Stimulated activated naive CD8-positive, alpha-beta T cell treated with anti-CD3 and anti-CD28 coated beads, Interleukin-15, Interleukin-2, amounts not matched to agents 100 ng/mL and 50 ng/mL, for 24 hours (primary cell): ENCODE results near the gene GATA5.
"Not testable (repeated sequence)": the region's sequence is repeated elsewhere in the genome, so short reads cannot be mapped to it uniquely, and the experiment has no call there.

ENCODE experiments used
- H3K27ac Mint-ChIP-seq: one replicate; pipeline ENCODE4 v1.8.0; 2021; ENCODE audit warnings: mild to moderate bottlenecking, mixed read lengths
- H3K27me3 Mint-ChIP-seq: one replicate; pipeline ENCODE4 v1.8.0; 2021; ENCODE audit warnings: mixed read lengths
- H3K36me3 Mint-ChIP-seq: one replicate; pipeline ENCODE4 v1.8.0; 2021; ENCODE audit warnings: low read depth, mixed read lengths
- H3K4me1 Mint-ChIP-seq: one replicate; pipeline ENCODE4 v1.8.0; 2021; ENCODE audit warnings: low read depth, mixed read lengths
- H3K4me3 Mint-ChIP-seq: one replicate; pipeline ENCODE4 v1.8.0; 2021; ENCODE audit warnings: mild to moderate bottlenecking, mixed read lengths
- H3K9me3 Mint-ChIP-seq: one replicate; pipeline ENCODE4 v1.8.0; 2021; ENCODE audit warnings: mixed read lengths

GATA5 gene

GRCh38 chr20:62496568-62497218 lies 20.9 kb upstream of the GATA5 start:
- H3K4me1 Mint-ChIP-seq = peaks cover 20% of the 10 kb centered on the region
- H3K4me3 Mint-ChIP-seq = no peak overlapping the region
- H3K27ac Mint-ChIP-seq = no peak overlapping the region
- H3K9me3 Mint-ChIP-seq = no peaks in the 10 kb centered on the region
- H3K36me3 Mint-ChIP-seq = no peaks in the 10 kb centered on the region
- peaks cover 3% of the 10 kb centered on the region for H3K27me3 Mint-ChIP-seq

- no peaks in the 10 kb centered on the region for H3K9me3 Mint-ChIP-seq
- H3K4me3 Mint-ChIP-seq = no peak overlapping the region
Observed at GRCh38 chr20:62495749-62496567, 20.2 kb upstream of the GATA5 start.

GRCh38 chr20:62494980-62495748 lies 19.4 kb upstream of the GATA5 start:
- H3K36me3 Mint-ChIP-seq = no peaks in the 10 kb centered on the region
- H3K4me1 Mint-ChIP-seq = peaks cover 5% of the 10 kb centered on the region
- H3K27me3 Mint-ChIP-seq = peaks cover 3% of the 10 kb centered on the region
- H3K27ac Mint-ChIP-seq = no peak overlapping the region
- no peak overlapping the region for H3K4me3 Mint-ChIP-seq
- no peaks in the 10 kb centered on the region for H3K9me3 Mint-ChIP-seq

More at GRCh38 chr20:62495749-62496567, 20.2 kb upstream of the GATA5 start:
- Mint-ChIP-seq H3K36me3 (no peaks in the 10 kb centered on the region), H3K27me3 (peaks cover 3% of the 10 kb centered on the region), H3K27ac (no peak overlapping the region), H3K4me1 (peaks cover 13% of the 10 kb centered on the region)

GRCh38 chr20:62494537-62494936 lies 18.7 kb upstream of the GATA5 start:
- no peaks in the 10 kb centered on the region for H3K36me3 Mint-ChIP-seq
- no peak overlapping the region for H3K27ac Mint-ChIP-seq
- H3K9me3 Mint-ChIP-seq = no peaks in the 10 kb centered on the region
- peaks cover 3% of the 10 kb centered on the region for H3K27me3 Mint-ChIP-seq
- no peaks in the 10 kb centered on the region for H3K4me1 Mint-ChIP-seq
- no peak overlapping the region for H3K4me3 Mint-ChIP-seq

- no peaks in the 10 kb centered on the region for H3K4me1 Mint-ChIP-seq
- H3K27me3 Mint-ChIP-seq = peaks cover 3% of the 10 kb centered on the region
- H3K9me3 Mint-ChIP-seq = no peaks in the 10 kb centered on the region
- no peak overlapping the region for H3K27ac Mint-ChIP-seq
- H3K4me3 Mint-ChIP-seq = no peak overlapping the region
- no peaks in the 10 kb centered on the region for H3K36me3 Mint-ChIP-seq
Observed at GRCh38 chr20:62493886-62494285, 18.1 kb upstream of the GATA5 start.

- Mint-ChIP-seq H3K4me3 (no peak overlapping the region), H3K27me3 (peaks cover 7% of the 10 kb centered on the region), H3K4me1 (no peaks in the 10 kb centered on the region), H3K9me3 (no peaks in the 10 kb centered on the region), H3K27ac (no peak overlapping the region), H3K36me3 (no peaks in the 10 kb centered on the region)
Observed at GRCh38 chr20:62493253-62493885, 17.6 kb upstream of the GATA5 start.

GRCh38 chr20:62492711-62493110 lies 16.9 kb upstream of the GATA5 start:
- Mint-ChIP-seq H3K27ac (no peak overlapping the region), H3K4me3 (no peak overlapping the region), H3K36me3 (no peaks in the 10 kb centered on the region), H3K9me3 (no peaks in the 10 kb centered on the region), H3K4me1 (no peaks in the 10 kb centered on the region), H3K27me3 (peaks cover 10% of the 10 kb centered on the region)

GRCh38 chr20:62490783-62491182 lies 15.0 kb upstream of the GATA5 start:
- not testable (repeated sequence) for H3K4me3 Mint-ChIP-seq, H3K4me1 Mint-ChIP-seq, H3K9me3 Mint-ChIP-seq, H3K36me3 Mint-ChIP-seq, H3K27ac Mint-ChIP-seq
- H3K27me3 Mint-ChIP-seq = peaks cover 25% of the 10 kb centered on the region

- Mint-ChIP-seq H3K36me3 (no peaks in the 10 kb centered on the region), H3K27ac (no peak overlapping the region), H3K4me1 (no peaks in the 10 kb centered on the region), H3K27me3 (peaks cover 32% of the 10 kb centered on the region), H3K4me3 (no peak overlapping the region), H3K9me3 (no peaks in the 10 kb centered on the region)
Observed at GRCh38 chr20:62489932-62490263, 14.1 kb upstream of the GATA5 start.

GRCh38 chr20:62489186-62489931 lies 13.6 kb upstream of the GATA5 start:
- Mint-ChIP-seq H3K4me3 (no peak overlapping the region), H3K9me3 (no peaks in the 10 kb centered on the region), H3K27me3 (peaks cover 32% of the 10 kb centered on the region), H3K27ac (no peak overlapping the region), H3K36me3 (no peaks in the 10 kb centered on the region), H3K4me1 (no peaks in the 10 kb centered on the region)

- H3K27ac Mint-ChIP-seq = no peak overlapping the region
Observed at GRCh38 chr20:62488470-62488869, 12.7 kb upstream of the GATA5 start.

GRCh38 chr20:62487561-62488354 lies 12.0 kb upstream of the GATA5 start:
- Mint-ChIP-seq H3K4me1 (peaks cover 3% of the 10 kb centered on the region), H3K4me3 (no peak overlapping the region), H3K27me3 (peaks cover 45% of the 10 kb centered on the region), H3K27ac (no peak overlapping the region), H3K9me3 (no peaks in the 10 kb centered on the region), H3K36me3 (no peaks in the 10 kb centered on the region)

More at GRCh38 chr20:62488470-62488869, 12.7 kb upstream of the GATA5 start:
- Mint-ChIP-seq H3K36me3 (no peaks in the 10 kb centered on the region), H3K4me3 (no peak overlapping the region), H3K9me3 (no peaks in the 10 kb centered on the region), H3K27me3 (peaks cover 38% of the 10 kb centered on the region), H3K4me1 (no peaks in the 10 kb centered on the region)

- Mint-ChIP-seq H3K9me3 (no peaks in the 10 kb centered on the region), H3K4me1 (peaks cover 3% of the 10 kb centered on the region), H3K27me3 (peaks cover 46% of the 10 kb centered on the region), H3K4me3 (no peak overlapping the region), H3K36me3 (no peaks in the 10 kb centered on the region), H3K27ac (no peak overlapping the region)
Observed at GRCh38 chr20:62487118-62487517, 11.3 kb upstream of the GATA5 start.

GRCh38 chr20:62486484-62486883 lies 10.7 kb upstream of the GATA5 start:
- no peak overlapping the region for H3K4me3 Mint-ChIP-seq
- H3K27me3 Mint-ChIP-seq = peaks cover 46% of the 10 kb centered on the region
- H3K9me3 Mint-ChIP-seq = no peaks in the 10 kb centered on the region
- H3K36me3 Mint-ChIP-seq = no peaks in the 10 kb centered on the region
- peaks cover 3% of the 10 kb centered on the region for H3K4me1 Mint-ChIP-seq
- H3K27ac Mint-ChIP-seq = no peak overlapping the region
